PC-3 (cell line): ENCODE measurements around the gene PPARD.

Source experiments
- CTCF ChIP-seq: fragments of 300-600 bp; sonication (generic); conservative IDR thresholded peaks from 2 replicates; pipeline ENCODE4 v1.5.1; 2017; ENCODE audit warnings: antibody characterized with exemption, low read depth, mild to moderate bottlenecking, low read length
- EZH2 ChIP-seq: fragments of 300-600 bp; sonication (generic); IDR thresholded peaks from one replicate; pipeline ENCODE4 v1.6.1; 2017; ENCODE audit warnings: antibody characterized with exemption, mild to moderate bottlenecking, low read length; ENCODE audit not compliant: unreplicated experiment

- TF ChIP-seq CTCF (no peak), EZH2 (no peak)
Observed at GRCh38 chr6:35427851-35428321, 85.5 kb downstream of the PPARD start.
